ENCODE data around the gene LGALS16.
"Not testable (repeated sequence)": the region's sequence is repeated elsewhere in the genome, so short reads cannot be mapped to it uniquely, and the experiment has no call there.

Gene LGALS16

DNA sequence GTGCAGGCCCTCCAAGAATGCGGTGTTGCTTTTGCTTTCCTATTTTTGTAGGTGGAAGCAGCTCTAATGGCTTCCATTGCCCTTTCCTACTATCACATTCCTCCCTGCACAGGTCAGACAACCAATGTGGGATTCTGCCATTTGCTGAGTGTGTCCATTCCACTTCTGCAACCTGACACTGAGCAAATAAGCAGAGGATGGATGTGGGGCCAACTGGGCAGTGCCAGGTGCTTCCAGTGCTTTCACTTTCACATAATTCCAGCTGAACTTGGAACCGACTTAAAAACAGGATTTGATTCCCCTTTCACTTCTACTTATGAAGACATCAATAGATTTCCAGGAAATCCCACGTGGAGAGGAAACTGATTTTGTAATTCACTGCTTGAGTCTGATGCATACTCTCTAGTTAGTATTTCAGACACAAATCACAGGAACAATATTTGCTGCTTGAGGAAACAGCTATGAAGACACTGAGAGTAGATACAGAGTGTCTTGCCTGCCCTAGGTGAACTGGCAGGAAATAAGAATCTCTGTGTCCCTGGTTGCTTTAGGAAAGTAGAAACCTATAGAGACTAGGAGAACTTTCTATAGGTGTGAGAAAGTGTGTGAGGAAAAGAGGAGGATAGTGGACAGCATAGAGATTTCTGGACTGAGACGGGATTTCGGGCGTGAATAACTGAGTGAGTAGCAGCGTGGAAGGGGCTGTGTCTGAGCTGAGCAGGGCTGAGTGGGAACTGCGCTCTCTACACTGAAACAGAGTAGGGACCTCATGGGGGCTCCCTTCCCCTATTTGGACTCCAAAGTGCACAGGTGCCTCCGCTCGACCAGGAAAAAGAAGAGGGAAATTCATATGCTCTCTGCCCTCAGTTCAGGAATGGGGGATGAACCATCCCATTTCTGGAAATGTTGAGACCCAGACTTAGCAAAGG is 22.5 kb downstream of the LGALS16 start:
- no peak for DNase-seq

DNA sequence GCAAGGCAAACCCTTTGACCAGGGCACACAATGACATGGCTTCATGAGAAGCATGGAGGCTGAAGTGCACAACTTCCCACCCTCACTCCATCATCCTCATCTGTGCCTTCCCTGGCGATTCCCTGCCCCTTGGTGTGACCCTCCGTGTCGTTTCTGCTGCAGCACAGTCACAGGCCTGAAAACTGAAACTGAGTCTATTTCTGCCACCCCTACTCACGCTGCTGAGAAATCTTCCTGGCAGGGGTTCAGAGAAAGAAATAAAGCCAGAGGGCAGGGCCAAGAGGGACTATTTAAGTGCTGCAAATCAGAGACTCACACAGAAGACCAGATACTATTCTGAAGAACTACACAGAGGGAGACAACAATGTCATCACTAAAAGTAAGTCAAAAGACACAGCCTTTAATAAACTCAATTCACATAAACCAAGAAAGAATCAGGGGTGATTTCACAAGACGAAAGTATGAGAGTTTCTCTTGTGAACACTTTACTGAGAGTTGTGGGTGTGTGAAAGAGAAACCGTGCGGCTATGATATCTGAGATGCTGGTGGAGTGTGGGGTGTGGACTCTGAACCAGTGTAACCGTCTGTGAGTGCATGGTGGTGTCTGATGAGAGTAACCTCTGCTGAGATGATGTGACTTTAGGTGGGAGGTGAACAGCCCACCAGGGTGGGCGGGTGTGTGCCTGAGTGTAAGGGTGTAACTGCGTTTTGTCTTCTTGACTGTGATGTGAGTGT is 23.5 kb downstream of the LGALS16 start:
- DNase-seq = no peak

DNA sequence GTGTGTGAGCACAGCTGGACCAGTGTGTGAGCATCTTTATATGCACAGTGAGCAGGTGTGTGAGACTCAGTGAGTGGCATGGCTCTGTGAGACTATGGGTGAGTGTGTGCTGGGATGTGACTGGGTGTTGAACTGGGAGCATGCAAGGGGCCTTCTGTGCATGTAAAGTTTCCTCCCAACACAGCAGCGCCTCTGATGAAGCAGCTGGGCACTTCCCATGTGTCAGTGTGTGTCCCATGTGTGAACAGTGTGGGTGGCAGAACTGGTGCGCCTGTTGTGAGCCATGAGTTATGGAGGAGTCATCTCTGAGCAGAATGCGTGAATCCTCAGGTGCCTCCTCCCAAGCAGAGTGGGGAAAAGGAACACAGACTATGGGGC is 24.1 kb downstream of the LGALS16 start:
- DNase-seq = no peak

DNA sequence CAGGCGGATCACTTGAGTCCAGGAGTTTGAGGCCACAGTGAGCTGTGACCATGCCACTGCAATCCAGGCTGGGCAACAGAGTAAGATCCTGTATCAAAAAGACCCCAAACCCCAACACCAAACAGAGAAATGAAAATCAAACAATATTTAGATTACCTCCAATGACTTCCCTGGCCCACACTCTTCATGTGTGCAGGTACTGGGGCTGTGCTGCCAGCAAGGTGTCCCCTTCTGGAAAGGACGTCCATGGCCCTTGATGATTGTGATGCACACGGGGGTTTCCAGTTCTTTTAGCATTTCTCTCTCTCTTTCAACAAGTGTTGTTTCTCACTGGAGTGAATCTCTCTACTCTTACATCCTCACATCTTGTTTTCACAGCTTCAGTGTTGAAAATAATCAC is 24.9 kb downstream of the LGALS16 start:
- no peak for DNase-seq

DNA sequence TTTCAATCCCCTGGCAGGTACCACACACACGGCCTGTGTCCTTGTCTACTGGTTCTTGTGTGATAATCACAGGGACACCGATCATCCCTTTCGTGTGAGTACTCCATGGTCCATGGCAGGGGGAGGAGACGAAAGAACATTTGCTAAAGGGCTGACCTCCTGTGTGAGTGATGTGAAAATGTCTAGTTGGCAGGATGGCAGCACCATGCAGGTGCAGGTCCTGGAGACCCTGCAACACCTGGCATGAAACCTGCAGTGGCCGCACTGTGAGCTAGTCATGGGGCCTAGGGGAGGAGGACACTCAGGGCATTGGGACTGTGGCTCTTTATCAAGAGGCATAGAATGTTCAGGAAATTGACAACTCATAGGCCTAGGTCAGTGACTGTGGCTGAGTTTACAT is 25.7 kb downstream of the LGALS16 start:
- DNase-seq = no peak

DNA sequence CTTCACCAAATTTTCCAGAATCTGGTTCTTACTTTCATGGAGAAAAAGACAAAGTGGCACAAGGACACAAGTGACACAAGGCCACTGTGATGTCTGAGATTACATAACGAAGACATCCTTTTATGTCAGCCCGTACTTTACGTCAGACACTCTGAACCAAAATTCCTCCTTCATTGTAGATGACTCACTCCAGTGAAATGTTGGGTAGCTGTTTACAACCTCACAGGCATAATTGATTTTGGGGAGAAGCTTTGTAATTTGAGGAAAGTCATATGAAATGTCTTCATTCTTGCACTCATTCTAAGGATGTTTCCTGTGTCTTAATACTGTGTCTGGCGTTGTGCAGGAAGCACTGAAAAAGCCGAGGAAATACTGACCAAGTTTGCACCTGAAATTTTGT is 28.6 kb downstream of the LGALS16 start:
- DNase-seq = no peak

DNA sequence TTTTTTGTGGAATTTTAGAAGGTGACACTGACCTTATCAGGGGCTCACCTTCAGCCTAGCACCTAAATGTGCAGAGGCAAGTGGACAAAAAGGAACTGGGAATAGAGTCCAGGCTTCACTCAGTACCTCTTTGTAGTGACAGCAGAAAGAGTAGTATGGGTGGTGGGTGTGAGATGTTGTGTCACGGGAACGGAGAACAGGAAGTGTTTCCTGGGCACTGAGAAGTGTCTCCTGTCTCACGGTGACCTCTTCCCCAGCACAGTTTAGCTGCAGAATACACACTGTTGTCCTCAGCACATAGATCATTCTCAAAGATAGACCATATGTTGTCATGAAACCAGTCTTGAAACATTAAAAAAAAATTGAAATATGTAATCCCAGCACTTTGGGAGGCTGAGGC is 31.0 kb downstream of the LGALS16 start:
- DNase-seq = no peak

DNA sequence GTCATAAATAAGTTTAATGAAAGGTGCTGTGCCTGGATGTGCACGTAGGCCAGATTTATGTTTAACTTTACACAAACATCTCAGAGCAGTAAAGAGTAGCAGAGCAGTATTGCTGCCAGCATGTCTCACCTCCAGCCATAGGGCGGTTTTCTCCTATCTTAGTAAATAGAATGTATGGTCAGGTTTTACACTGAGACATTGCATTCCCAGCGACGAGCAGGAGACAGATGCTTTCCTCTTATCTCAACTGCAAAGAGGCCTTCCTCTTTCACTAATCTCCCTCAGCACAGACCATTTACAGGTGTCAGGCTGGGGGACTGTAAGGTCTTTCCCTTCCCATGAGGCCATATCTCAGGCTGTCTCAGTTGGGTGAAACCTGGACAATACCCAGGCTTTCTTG is 32.9 kb downstream of the LGALS16 start:
- DNase-seq = not testable (repeated sequence)

DNA sequence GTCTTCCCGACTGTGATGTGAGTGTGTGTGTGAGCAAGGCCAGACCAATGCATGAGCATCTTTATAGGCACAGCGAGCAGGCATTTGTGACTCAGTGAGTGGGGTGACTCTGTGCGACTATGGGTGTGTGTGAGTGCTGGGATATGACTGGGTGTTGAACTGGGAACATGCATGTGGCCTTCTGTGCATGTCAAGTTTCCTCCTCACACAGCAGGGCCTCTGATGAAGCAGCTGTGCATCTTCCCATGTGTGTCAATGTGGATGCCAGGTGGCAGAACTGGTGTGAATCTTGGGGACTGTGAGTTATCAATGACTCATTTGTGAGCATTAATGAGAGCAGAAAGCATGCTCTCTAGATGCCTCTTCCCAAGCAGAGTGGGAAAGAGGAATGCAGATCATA is 36.5 kb downstream of the LGALS16 start:
- DNase-seq = no peak

DNA sequence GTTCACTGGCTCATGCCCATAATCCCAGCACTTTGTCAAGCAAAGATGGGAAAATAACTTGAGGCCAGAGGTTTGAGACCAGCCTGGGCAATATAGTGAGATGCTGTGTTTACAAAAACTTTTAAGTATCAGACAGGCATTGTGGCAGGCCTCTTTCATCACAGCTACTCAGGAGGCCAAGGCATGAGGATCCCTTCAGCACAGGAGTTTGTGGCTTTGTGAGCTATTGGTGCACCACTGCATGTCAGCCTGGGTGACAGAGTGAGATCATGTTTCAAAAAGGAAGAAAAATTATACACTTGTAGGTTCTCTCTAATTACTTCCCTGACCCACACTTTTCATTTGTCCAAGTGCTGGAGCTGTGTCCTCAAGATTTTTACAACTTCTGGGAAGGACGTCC is 37.1 kb downstream of the LGALS16 start:
- no peak for DNase-seq

DNA sequence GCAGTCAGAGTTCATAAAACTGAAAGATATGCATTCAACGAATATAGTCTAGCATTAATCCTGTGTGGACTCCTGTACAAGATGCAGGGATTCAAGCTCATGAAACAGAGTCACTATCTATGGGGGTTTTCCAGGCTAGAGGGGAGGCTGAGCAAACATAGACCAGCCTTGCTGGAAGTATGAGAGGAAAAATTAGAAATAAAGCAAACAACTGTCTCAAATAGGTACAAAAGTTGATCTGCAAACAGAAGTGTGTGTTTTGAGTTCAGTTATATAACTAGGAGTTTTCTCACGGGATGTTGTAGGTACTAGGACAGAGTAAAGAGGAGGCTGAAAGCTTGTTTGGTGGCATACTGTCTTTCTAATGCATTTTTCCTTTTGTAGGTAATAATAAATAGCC is 40.0 kb downstream of the LGALS16 start:
- no peak for DNase-seq

DNA sequence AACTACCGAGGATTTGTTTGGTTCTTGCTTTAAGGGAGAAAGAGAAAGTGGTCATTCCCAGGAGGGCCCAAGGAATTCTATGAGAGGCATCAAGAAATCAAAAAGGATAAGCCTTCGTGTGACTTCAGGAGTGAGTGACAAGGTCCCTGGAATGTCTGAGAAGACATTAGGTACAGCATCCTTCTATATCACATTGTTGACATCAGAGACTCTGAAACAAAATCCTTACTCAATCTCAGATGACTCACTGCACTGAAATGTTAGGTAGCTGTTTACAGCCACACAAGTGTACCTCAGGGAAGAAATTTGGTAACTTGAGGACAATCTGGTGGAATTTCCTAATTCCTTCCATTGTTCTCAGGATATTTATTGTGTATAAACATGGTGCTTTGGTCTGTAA is 40.7 kb downstream of the LGALS16 start:
- no peak for DNase-seq

DNA sequence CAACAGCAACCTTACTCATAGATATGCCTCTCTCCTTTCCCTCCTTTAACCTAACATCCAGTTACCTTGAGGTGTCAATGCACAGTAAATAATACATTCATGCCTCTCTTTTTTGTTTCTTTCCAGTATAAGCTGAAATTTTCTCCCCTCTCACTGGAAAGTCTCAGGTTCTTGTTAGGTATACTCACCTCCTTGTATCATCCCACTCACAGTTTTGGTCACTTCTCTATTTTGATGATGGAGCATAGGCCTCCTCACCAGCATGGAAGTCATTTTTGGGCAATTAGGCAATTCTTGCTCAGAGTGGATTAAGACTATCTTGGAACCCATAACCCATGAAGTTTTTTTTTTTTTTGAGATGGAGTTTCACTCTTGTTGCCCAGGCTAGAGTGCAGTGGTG is 42.8 kb downstream of the LGALS16 start:
- DNase-seq = no peak

DNA sequence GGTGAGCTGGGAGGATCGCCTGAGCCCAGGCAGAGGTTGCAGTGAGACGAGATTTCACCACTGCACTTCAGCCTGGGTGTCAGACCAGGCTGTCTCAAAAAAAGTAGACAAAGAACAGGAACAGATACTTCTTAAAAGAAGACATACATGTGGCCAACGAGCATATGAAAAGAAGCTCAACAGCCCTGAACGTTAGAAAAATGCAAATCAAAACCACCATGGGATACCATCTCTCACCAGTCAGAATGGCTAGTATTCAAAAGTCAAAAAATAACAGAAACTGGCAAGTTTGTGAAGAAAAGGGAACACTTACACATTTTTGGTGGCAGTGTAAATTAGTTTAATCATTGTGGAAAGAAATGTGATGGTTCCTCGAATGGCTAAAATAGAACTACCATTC is 45.6 kb downstream of the LGALS16 start:
- no peak for DNase-seq

DNA sequence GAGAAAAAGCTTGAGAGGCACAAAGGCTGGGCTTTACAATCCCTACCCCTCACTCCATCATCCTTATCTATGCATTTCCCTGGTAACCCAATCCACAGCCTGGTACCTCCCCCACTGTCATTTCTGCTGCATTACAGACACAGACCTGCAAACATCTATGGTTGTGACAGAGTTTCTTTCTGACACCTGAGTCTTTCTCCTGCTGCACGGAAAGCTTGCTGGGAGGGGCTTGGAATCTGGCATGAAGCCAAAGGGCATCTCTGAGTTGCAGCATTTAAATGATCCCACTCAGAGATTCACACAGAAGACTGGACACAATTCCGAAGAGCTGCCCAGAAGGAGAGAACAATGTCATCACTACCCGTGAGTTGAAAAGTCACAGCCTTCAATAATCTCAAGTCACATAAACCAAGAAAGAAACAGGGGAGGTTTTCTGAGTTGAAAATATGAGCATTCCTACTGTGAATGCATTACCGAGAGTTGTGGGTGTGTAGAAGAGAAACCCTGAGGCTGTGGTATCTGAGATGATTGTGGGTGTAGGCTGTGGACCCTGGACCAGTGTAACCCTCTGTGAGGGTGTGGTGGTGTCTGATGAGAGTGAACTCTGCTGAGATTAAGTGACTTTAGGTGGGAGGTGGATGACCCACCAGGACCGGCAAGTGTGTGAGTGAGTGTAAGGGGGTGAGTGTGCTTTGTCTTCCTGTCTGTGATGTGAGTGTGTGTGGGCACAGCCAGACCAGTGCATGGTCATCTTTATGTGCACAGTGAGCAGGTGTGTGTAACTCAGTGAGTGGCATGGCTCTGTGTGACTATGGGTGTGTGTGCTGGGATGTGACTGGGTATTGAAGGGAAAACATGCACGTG is 48.7 kb downstream of the LGALS16 start, which contains the start of gene LGALS14:
Gene LGALS14, plus strand, starts transcription at position 301 of the 864 bp plus-strand sequence. Its CDS starts 48 bp downstream, at position 349.
- DNase-seq = no peak

DNA sequence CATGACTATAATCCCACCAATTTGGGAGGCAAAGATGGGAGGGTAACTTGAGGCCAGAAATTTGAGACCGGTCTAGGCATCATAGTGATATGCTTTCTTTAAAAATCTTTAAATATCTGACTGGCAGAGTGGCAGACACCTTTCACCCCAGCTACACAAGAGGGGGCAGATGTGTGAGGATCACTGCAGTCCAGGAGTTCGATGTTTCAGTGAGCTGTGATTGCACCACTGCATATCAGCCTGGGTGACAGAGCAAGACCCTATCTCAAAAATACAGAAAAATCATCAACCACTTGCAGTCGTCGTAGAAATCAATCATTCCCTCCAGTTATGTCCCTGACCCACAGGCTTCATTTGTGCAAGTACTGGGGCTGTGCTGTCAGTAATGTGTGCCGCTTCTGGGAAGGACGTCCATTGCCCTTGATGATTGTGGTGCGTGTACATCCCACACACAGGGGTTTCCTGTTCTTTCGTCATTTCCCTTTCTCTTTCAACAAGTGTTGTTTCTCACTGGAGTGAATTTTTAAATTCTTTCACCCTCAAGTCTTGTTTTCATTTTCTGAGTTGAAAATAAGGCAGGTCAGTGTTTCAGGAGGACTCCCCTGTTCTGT is 50.0 kb downstream of the LGALS16 start:
- peak; percentile 19 for DNase-seq

DNA sequence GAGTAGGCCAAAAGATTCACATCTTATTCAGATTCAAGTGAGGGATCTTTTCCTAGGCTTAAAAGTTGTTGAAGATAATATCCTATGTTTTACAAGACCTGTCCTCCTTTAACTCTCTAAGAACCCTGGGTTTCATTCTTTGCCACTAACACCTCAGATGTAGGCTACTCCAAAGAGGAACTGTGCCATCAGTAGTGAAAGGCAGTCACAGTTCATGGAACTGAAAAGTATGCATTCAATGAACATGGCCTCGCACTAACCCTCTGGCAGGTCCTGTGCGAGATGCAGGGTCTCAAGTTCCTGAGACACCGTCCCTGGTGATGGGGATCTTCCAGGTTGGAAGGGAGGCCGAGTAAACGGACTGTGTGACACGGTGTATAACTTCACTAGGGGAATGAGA is 52.9 kb downstream of the LGALS16 start:
- DNase-seq = no peak

DNA sequence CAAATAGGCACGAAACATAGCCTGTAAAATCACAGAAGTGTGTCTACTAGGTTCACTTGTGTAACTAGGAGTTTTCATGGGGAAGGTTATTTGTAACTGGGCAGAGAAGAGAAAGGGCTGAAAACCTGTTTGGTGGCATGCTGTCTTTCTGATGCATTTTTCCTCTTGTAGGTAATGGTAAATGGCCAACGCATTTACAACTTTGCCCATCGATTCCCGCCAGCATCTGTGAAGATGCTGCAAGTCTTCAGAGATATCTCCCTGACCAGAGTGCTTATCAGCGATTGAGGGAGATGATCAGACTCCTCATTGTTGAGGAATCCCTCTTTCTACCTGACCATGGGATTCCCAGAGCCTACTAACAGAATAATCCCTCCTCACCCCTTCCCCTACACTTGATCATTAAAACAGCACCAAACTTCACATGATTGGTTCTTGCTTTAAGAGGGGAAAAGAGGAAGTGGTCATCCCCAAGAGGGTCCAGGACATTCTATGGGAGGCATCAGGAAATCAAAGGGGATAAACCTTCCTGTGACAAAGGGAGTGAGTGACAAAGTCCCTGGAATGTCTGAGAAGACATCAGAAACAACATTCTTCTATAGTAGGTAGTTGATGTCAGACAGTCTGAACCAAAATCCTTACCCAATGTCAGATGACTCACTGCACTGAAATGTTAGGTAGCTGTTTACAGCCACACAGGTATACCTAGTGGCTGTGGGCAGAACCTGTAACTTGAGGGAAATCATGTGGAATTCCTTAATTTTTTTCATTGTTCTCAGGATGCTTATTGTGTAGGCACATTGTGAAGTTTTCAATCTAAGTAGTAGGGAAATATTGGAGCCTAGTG is 53.5 kb downstream of the LGALS16 start:
- DNase-seq = no peak

All from central memory CD4-positive, alpha-beta T cell (primary cell).